A549 (cell line): ENCODE results near the gene SCRN2. TPM values are rescaled to one million over a fixed set of nuclear protein-coding genes. Genes with fewer than 3 reads are reported as not detected.

Experiments
- ATAC-seq, 2 experiments: fragments of 200-7000 bp in 1 of 2; fragments of >200 bp in 1 of 2; cut with Nextera tagmentation in 1 of 2; cut with Tn5 transposase in 1 of 2; 3 replicates each; pipeline versions ENCODE4 v1.8.0 to v1.9.1; 2018 to 2020; ENCODE audit warnings: mild to moderate bottlenecking in 1 of 2, moderate library complexity in 1 of 2
- CTCF ChIA-PET: fragments of 300-600 bp; sonication (Branson Sonifier 250); formaldehyde crosslinking; extraction: SDS; loops from one replicate; lab custom pipeline; 2021; ENCODE audit warnings: antibody characterized with exemption, inconsistent platforms; lab: Yijun Ruan, JAX
- POLR2A ChIA-PET: fragments of 350-600 bp; formaldehyde crosslinking; extraction: SDS; loops from one replicate; lab custom pipeline; 2021; ENCODE audit warnings: antibody characterized with exemption, inconsistent platforms; lab: Yijun Ruan, JAX
- DNase-seq, 2 experiments: peaks; one replicate each; pipeline versions ENCODE4 v3.0.0 to v3.0.0-alpha.2; 2011 to 2016; ENCODE audit warnings: low read depth in 1 of 2, low spot score in 1 of 2
- FAIRE-seq: peaks from 2 replicates; lab custom pipeline; 2011; peaks lifted over from hg19 to GRCh38; lab: Jason Lieb, UNC
- H3K27ac ChIP-seq, 2 experiments: fragments of >200 bp; sonication (Bioruptor Twin); formaldehyde crosslinking; 3 replicates each; pipeline ENCODE4 v1.5.1; 2016 to 2017
- H3K4me1 ChIP-seq: fragments of >200 bp; sonication (Bioruptor Twin); formaldehyde crosslinking; 3 replicates; pipeline ENCODE4 v1.6.1; 2016
- H3K4me2 ChIP-seq: fragments of >200 bp; sonication (Bioruptor Twin); formaldehyde crosslinking; 3 replicates; pipeline ENCODE4 v1.6.1; 2016
- H3K4me3 ChIP-seq: fragments of >200 bp; sonication (Bioruptor Twin); formaldehyde crosslinking; 3 replicates; pipeline ENCODE4 v1.5.1; 2016
- H3K9me3 ChIP-seq: fragments of >200 bp; sonication (Bioruptor Twin); formaldehyde crosslinking; 3 replicates; pipeline ENCODE4 v1.6.1; 2016
- BHLHE40 ChIP-seq: IDR thresholded peaks from 2 replicates; pipeline ENCODE4 v1.6.1; 2012; ENCODE audit warnings: low read depth, low read length, inconsistent platforms
- CHD2 ChIP-seq: fragments of 150-350 bp; IDR thresholded peaks from 2 replicates; pipeline ENCODE4 v1.6.1; 2014; ENCODE audit warnings: low read length; ENCODE audit not compliant: partially characterized antibody
- EHF ChIP-seq: fragments of 250-450 bp; sonication (Bioruptor Pico); IDR thresholded peaks from 2 replicates; pipeline ENCODE4 v1.5.0; 2020; ENCODE audit warnings: mild to moderate bottlenecking
- EHMT2 ChIP-seq: fragments of 200-600 bp; sonication (generic); IDR thresholded peaks from 2 replicates; pipeline ENCODE4 v1.6.1; 2016; ENCODE audit warnings: antibody characterized with exemption, low read depth, mild to moderate bottlenecking, moderate library complexity
- EP300 ChIP-seq, 2 experiments: fragments of >200 bp; sonication (Bioruptor Twin); formaldehyde crosslinking; IDR thresholded peaks; 2 replicates in 1 of 2; 3 replicates in 1 of 2; pipeline ENCODE4 v1.6.1; 2016 to 2017
- FOSB ChIP-seq: fragments of 250-450 bp; sonication (Bioruptor Pico); IDR thresholded peaks from 2 replicates; pipeline ENCODE4 v1.5.0; 2020; ENCODE audit warnings: mild to moderate bottlenecking, moderate library complexity
- FOSL2 ChIP-seq, 2 experiments: fragments of 450-650 bp in 1 of 2; fragments of >200 bp in 1 of 2; sonication (Bioruptor Twin) in 1 of 2; formaldehyde crosslinking; IDR thresholded peaks; 2 replicates each; pipeline versions ENCODE4 v1.5.0 to v1.6.1; 2016 to 2020; ENCODE audit warnings: mild to moderate bottlenecking in 1 of 2, moderate library complexity in 1 of 2
- HOXB13 ChIP-seq: fragments of 250-450 bp; sonication (Bioruptor Pico); IDR thresholded peaks from 2 replicates; pipeline ENCODE4 v1.5.0; 2020; ENCODE audit warnings: low read depth, mild to moderate bottlenecking, moderate library complexity
- HOXB5 ChIP-seq: fragments of 250-450 bp; sonication (Bioruptor Pico); IDR thresholded peaks from 2 replicates; pipeline ENCODE4 v1.5.0; 2020; ENCODE audit warnings: mild to moderate bottlenecking, moderate library complexity
- JUNB ChIP-seq: fragments of >200 bp; sonication (Bioruptor Twin); formaldehyde crosslinking; IDR thresholded peaks from 2 replicates; pipeline ENCODE4 v1.6.1; 2016
- KDM1A ChIP-seq: fragments of 200-600 bp; sonication (generic); IDR thresholded peaks from 2 replicates; pipeline ENCODE4 v1.6.1; 2016; ENCODE audit warnings: low read depth, mild to moderate bottlenecking
- MAZ ChIP-seq: fragments of 150-350 bp; IDR thresholded peaks from 2 replicates; pipeline ENCODE4 v1.6.1; 2014; ENCODE audit warnings: antibody characterized with exemption, low read depth, low read length, borderline replicate concordance
- MYC ChIP-seq: IDR thresholded peaks from 2 replicates; pipeline ENCODE4 v1.6.1; 2012; ENCODE audit warnings: mild to moderate bottlenecking, inconsistent platforms, low read length, improper control_type of control experiment, borderline replicate concordance
- NPAS2 ChIP-seq: fragments of 250-450 bp; sonication (Bioruptor Pico); IDR thresholded peaks from 2 replicates; pipeline ENCODE4 v1.8.0; 2022; ENCODE audit warnings: mild to moderate bottlenecking, moderate library complexity, borderline replicate concordance
- RCOR1 ChIP-seq: fragments of 150-350 bp; IDR thresholded peaks from 2 replicates; pipeline ENCODE4 v1.6.1; 2014; ENCODE audit warnings: antibody characterized with exemption, low read length, low read depth
- SMC3 ChIP-seq: fragments of >200 bp; sonication (Bioruptor Twin); formaldehyde crosslinking; IDR thresholded peaks from 3 replicates; pipeline ENCODE4 v1.6.1; 2018; ENCODE audit warnings: inconsistent platforms
- SREBF2 ChIP-seq: fragments of 450-650 bp; IDR thresholded peaks from 2 replicates; pipeline ENCODE4 v1.6.1; 2014; ENCODE audit warnings: mild to moderate bottlenecking, moderate library complexity
- TP53 ChIP-seq: fragments of 250-450 bp; sonication (Bioruptor Pico); IDR thresholded peaks from 2 replicates; pipeline ENCODE4 v1.5.0; 2021; ENCODE audit warnings: mild to moderate bottlenecking, moderate library complexity
- ZC3H11A ChIP-seq: fragments of 450-650 bp; IDR thresholded peaks from 2 replicates; pipeline ENCODE4 v1.6.1; 2014; ENCODE audit warnings: antibody characterized with exemption, mild to moderate bottlenecking
- WGBS: methylation state at CpG from one replicate; pipeline ENCODE4 v1.1.6; 2017; ENCODE audit errors: missing lambda C conversion rate; 5-methylcytosine and 5-hydroxymethylcytosine counted together
- polyA plus RNA-seq, 4 experiments: library from polyadenylated mRNA; depleted of rRNA in 3 of 4; stranded (reverse); fragments of >200 nt; fragmentation: RNase III in 1 of 4; extraction: RNeasy Plus Mini Kit Qiagen cat#74134 plus additional on column Dnase treatment in 1 of 4; gene quantifications; 2 replicates in 3 of 4; 3 replicates in 1 of 4; pipeline ENCODE4 v1.2.3, GENCODE V29; 2011 to 2017
- TF ChIP-seq, protein P1 (sequence below): IDR thresholded peaks from 2 replicates; pipeline ENCODE4 v1.6.1; 2012
- TF ChIP-seq, protein P2 (sequence below): fragments of >200 bp; sonication (Bioruptor Twin); formaldehyde crosslinking; IDR thresholded peaks from 3 replicates; pipeline ENCODE4 v1.6.1; 2016
- TF ChIP-seq, protein P3 (sequence below): IDR thresholded peaks from 2 replicates; pipeline ENCODE4 v1.6.1; 2012
- TF ChIP-seq, protein P4 (sequence below): fragments of 200-600 bp; sonication (generic); IDR thresholded peaks from 2 replicates; pipeline ENCODE4 v1.6.1; 2016; ENCODE audit warnings: antibody characterized with exemption, mild to moderate bottlenecking, moderate library complexity

Gene SCRN2
- polyA plus RNA-seq, 2 of the 4 experiments (the other 2 are of a cell fraction), result 25.8 to 43.7 TPM

DNA sequence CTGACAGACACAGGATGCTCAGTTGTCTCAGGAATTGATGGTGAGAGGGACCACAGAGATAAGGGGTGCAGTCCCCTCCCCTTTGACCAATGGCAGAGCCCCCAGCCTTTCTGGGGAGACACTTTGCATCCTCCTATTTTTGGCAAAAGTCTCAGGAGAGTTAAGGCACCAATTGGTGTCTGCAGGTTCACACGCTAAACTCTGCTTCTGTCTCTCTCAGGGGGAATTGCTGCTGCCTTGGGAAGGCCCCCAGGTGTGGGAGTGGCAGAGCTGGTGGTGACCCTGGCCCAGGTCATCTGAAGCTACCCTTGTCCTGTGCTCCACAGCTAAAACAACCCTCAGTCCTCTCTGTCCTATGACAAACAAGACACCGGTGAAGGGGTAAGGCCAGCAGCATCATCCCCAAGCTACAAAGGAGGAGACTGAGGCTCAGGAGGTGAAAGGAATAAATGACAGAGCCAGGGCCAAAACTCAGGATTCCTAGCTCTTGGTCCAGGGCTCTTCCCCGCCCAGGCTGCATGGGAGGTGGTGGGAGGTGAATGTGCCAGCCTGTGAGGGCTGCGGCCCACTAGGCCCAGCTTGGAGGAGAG, 39.8 kb downstream of the SCRN2 start:
- ChIA-PET POLR2A (no interaction called here), CTCF (interaction anchor here (0.6 to 7.3 kb wide), 31 partner anchors 9 to 213 kb away, joined by 3 to 47 read pairs (median 6); partner anchors contain the start of genes SCRN2 and TBX21)
- no peaks in the 10 kb centered on the region for H3K4me1 ChIP-seq
- TF ChIP-seq EHF (no peak), RCOR1 (no peak), EHMT2 (no peak), MAZ (no peak), ZC3H11A (no peak), CHD2 (no peak)
- H3K27ac ChIP-seq, result no peak overlapping the region
- H3K9me3 ChIP-seq, result no peaks in the 10 kb centered on the region
- WGBS, result 45% methylated on average over 4 of the region's 4 CpGs
- no peak overlapping the region for H3K4me2 ChIP-seq
- FAIRE-seq (no peak), DNase-seq (no peak), ATAC-seq (0 out of 6 replicates have a peak, but pooled peaks of 1 of the 2 experiments have one; percentile 5)
- no peak overlapping the region for H3K4me3 ChIP-seq

DNA sequence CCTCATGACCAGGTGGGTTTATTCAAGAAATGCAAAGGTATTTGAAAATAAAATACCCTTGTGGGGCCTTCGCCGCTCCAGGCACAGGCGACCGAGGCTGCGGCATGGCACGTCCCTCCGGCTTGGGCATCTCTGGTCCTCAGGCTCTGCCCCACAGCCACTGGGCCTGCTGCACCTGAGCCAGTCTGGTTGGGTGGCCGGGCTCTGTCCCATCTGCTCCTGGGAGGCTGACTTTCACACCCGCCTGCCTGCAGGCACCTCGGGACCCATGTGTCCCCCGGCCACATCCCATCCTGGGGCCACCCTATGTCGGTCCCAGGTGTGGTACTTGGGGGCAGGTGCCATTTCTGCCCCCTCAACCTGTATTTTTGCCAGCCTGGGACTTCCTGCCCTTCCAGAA, 40.4 kb downstream of the SCRN2 start:
- TF ChIP-seq, protein P1, sequence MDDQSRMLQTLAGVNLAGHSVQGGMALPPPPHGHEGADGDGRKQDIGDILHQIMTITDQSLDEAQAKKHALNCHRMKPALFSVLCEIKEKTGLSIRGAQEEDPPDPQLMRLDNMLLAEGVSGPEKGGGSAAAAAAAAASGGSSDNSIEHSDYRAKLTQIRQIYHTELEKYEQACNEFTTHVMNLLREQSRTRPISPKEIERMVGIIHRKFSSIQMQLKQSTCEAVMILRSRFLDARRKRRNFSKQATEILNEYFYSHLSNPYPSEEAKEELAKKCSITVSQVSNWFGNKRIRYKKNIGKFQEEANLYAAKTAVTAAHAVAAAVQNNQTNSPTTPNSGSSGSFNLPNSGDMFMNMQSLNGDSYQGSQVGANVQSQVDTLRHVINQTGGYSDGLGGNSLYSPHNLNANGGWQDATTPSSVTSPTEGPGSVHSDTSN, result no peak
- TF ChIP-seq BHLHE40, result no peak
- no peak for TF ChIP-seq MYC
- no peak for TF ChIP-seq JUNB
- TF ChIP-seq FOSL2 (IDR thresholded peaks at IDR 0.05), result no peak
- TF ChIP-seq FOSL2 (CRISPR knock-in tag; IDR thresholded peaks at IDR 0.05), result no peak
- no peak for TF ChIP-seq TP53
- TF ChIP-seq KDM1A, result no peak
- TF ChIP-seq EHF, result no peak
- TF ChIP-seq, protein P2, sequence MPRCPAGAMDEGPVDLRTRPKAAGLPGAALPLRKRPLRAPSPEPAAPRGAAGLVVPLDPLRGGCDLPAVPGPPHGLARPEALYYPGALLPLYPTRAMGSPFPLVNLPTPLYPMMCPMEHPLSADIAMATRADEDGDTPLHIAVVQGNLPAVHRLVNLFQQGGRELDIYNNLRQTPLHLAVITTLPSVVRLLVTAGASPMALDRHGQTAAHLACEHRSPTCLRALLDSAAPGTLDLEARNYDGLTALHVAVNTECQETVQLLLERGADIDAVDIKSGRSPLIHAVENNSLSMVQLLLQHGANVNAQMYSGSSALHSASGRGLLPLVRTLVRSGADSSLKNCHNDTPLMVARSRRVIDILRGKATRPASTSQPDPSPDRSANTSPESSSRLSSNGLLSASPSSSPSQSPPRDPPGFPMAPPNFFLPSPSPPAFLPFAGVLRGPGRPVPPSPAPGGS, result no peak
- TF ChIP-seq SREBF2, result no peak
- no peak for TF ChIP-seq FOSB (CRISPR knock-in tag)
- TF ChIP-seq, protein P3, sequence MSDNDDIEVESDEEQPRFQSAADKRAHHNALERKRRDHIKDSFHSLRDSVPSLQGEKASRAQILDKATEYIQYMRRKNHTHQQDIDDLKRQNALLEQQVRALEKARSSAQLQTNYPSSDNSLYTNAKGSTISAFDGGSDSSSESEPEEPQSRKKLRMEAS, result no peak
- TF ChIP-seq EP300 (IDR thresholded peaks at IDR 0.05), result no peak
- no peak for TF ChIP-seq HOXB5 (CRISPR knock-in tag)
- TF ChIP-seq MAZ, result no peak
- TF ChIP-seq SMC3, result no peak
- TF ChIP-seq NPAS2 (CRISPR knock-in tag), result no peak
- no peak for TF ChIP-seq HOXB13
- TF ChIP-seq, protein P4, sequence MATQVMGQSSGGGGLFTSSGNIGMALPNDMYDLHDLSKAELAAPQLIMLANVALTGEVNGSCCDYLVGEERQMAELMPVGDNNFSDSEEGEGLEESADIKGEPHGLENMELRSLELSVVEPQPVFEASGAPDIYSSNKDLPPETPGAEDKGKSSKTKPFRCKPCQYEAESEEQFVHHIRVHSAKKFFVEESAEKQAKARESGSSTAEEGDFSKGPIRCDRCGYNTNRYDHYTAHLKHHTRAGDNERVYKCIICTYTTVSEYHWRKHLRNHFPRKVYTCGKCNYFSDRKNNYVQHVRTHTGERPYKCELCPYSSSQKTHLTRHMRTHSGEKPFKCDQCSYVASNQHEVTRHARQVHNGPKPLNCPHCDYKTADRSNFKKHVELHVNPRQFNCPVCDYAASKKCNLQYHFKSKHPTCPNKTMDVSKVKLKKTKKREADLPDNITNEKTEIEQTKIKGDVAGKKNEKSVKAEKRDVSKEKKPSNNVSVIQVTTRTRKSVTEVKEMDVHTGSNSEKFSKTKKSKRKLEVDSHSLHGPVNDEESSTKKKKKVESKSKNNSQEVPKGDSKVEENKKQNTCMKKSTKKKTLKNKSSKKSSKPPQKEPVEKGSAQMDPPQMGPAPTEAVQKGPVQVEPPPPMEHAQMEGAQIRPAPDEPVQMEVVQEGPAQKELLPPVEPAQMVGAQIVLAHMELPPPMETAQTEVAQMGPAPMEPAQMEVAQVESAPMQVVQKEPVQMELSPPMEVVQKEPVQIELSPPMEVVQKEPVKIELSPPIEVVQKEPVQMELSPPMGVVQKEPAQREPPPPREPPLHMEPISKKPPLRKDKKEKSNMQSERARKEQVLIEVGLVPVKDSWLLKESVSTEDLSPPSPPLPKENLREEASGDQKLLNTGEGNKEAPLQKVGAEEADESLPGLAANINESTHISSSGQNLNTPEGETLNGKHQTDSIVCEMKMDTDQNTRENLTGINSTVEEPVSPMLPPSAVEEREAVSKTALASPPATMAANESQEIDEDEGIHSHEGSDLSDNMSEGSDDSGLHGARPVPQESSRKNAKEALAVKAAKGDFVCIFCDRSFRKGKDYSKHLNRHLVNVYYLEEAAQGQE, result no peak
- Histone ChIP-seq H3K27ac (no peak overlapping the region), H3K4me2 (no peak overlapping the region), H3K4me1 (no peaks in the 10 kb centered on the region), H3K9me3 (no peaks in the 10 kb centered on the region), H3K4me3 (no peak overlapping the region)
- DNase-seq, result no peak
- no peak for ATAC-seq
- ChIA-PET CTCF (interaction anchor here (0.6 to 7.3 kb wide), 17 partner anchors 8 to 149 kb away, joined by 3 to 47 read pairs (median 19); partner anchors contain the start of gene TBX21), POLR2A (no interaction called here)
- no peak for FAIRE-seq
- 63% methylated on average over 12 of the region's 12 CpGs for WGBS
